ENCODE data around the gene GGTLC2. TPM values are rescaled to one million over a fixed set of nuclear protein-coding genes. Genes with fewer than 3 reads are reported as not detected.

The GGTLC2 gene
- total RNA-seq, 1 donor from 2014 or later, result not detected

DNA sequence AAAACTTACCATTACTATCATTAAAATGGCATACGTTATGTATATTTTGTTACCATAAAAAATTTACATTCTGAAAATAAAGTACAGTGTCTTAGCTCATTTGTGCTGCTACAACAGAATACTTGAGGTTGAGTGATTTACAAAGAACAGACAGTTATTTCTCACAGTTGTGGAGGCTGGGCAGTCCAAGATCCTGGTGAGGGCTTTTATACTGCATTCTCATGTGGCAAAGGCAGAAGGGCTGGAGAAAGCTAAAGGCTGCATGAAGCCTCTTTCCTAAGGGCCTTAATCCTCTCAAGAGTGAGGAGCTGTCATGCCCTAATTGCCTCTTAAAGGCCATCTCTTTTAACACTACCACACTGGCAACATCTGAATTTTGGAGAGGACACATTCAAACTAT is 13.3 kb downstream of the GGTLC2 start:
- no peak overlapping the region for H3K27ac Mint-ChIP-seq
- H3K27me3 Mint-ChIP-seq, result no peaks in the 10 kb centered on the region
- no peaks in the 10 kb centered on the region for H3K9me3 Mint-ChIP-seq
- H3K4me1 Mint-ChIP-seq, result peaks cover 17% of the 10 kb centered on the region
- ATAC-seq (ENCODE audit: low read depth) (no peak), DNase-seq (no peak)
- ChIA-PET CTCF (no interaction called here), POLR2A (no interaction called here)
- TF ChIP-seq, protein P1, sequence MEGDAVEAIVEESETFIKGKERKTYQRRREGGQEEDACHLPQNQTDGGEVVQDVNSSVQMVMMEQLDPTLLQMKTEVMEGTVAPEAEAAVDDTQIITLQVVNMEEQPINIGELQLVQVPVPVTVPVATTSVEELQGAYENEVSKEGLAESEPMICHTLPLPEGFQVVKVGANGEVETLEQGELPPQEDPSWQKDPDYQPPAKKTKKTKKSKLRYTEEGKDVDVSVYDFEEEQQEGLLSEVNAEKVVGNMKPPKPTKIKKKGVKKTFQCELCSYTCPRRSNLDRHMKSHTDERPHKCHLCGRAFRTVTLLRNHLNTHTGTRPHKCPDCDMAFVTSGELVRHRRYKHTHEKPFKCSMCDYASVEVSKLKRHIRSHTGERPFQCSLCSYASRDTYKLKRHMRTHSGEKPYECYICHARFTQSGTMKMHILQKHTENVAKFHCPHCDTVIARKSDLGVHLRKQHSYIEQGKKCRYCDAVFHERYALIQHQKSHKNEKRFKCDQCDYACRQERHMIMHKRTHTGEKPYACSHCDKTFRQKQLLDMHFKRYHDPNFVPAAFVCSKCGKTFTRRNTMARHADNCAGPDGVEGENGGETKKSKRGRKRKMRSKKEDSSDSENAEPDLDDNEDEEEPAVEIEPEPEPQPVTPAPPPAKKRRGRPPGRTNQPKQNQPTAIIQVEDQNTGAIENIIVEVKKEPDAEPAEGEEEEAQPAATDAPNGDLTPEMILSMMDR (IDR thresholded peaks at IDR 0.05), result no peak
- no peak overlapping the region for H3K4me3 Mint-ChIP-seq
- intact Hi-C loops (cut with micrococcal nuclease), result no loop called here
- H3K36me3 Mint-ChIP-seq (ENCODE audit: low read depth), result no peaks in the 10 kb centered on the region

DNA sequence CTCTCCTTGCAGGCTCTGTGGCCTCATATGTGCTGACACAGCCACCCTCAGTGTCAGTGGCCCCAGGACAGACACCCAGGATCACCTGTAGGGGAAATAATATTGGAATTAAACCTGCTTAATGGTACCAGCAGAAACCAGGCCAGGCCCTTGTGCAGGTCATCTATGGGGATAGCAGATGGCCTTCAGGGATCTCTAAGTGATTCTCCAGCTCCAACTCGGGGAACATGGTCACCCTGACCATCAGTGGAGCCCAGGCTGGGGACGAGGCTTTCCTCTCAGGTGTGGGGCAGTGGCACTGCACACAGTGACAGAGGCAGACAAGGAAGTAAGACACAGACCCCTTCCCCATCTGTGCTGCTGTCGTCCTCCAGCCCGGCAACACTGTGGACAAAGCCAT is 16.9 kb downstream of the GGTLC2 start:
- POLR2A ChIA-PET, result no interaction called here
- no peak for DNase-seq
- intact Hi-C loops (cut with micrococcal nuclease), result no loop called here
- peaks cover under 1% of the 10 kb centered on the region for H3K4me1 Mint-ChIP-seq
- no peaks in the 10 kb centered on the region for H3K36me3 Mint-ChIP-seq (ENCODE audit: low read depth)
- CTCF ChIA-PET, result no interaction called here
- ATAC-seq (ENCODE audit: low read depth), result no peak
- TF ChIP-seq, protein P1 (IDR thresholded peaks at IDR 0.05), result no peak
- H3K27ac Mint-ChIP-seq, result no peak overlapping the region
- H3K27me3 Mint-ChIP-seq, result no peaks in the 10 kb centered on the region
- no peaks in the 10 kb centered on the region for H3K9me3 Mint-ChIP-seq
- no peak overlapping the region for H3K4me3 Mint-ChIP-seq

DNA sequence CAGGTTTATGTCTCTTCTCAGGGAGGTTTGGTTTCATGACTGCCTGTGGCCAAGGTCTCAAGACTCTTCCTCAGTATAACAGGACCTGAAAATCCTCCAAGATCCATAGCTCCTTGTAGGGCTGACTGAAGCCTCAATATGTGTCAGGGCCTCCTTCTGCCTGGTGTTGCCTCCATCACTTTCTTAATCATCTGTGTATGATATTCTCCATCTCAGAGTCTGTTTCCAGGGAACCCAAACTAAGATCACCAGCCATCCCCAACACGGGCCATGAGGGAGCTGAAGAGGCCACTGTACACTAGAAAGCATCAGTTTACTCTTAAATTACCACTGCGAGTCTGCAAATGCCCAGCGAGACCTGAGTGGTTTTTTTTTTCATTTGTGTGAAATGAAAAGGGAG is 17.7 kb downstream of the GGTLC2 start:
- H3K27me3 Mint-ChIP-seq, result no peaks in the 10 kb centered on the region
- no peaks in the 10 kb centered on the region for H3K9me3 Mint-ChIP-seq
- no peaks in the 10 kb centered on the region for H3K36me3 Mint-ChIP-seq (ENCODE audit: low read depth)
- intact Hi-C loops (cut with micrococcal nuclease), result no loop called here
- ATAC-seq (ENCODE audit: low read depth) (no peak), DNase-seq (no peak)
- TF ChIP-seq, protein P1 (IDR thresholded peaks at IDR 0.05), result no peak
- ChIA-PET POLR2A (no interaction called here), CTCF (no interaction called here)
- H3K4me1 Mint-ChIP-seq, result peaks cover 7% of the 10 kb centered on the region
- H3K4me3 Mint-ChIP-seq, result no peak overlapping the region
- no peak overlapping the region for H3K27ac Mint-ChIP-seq

DNA sequence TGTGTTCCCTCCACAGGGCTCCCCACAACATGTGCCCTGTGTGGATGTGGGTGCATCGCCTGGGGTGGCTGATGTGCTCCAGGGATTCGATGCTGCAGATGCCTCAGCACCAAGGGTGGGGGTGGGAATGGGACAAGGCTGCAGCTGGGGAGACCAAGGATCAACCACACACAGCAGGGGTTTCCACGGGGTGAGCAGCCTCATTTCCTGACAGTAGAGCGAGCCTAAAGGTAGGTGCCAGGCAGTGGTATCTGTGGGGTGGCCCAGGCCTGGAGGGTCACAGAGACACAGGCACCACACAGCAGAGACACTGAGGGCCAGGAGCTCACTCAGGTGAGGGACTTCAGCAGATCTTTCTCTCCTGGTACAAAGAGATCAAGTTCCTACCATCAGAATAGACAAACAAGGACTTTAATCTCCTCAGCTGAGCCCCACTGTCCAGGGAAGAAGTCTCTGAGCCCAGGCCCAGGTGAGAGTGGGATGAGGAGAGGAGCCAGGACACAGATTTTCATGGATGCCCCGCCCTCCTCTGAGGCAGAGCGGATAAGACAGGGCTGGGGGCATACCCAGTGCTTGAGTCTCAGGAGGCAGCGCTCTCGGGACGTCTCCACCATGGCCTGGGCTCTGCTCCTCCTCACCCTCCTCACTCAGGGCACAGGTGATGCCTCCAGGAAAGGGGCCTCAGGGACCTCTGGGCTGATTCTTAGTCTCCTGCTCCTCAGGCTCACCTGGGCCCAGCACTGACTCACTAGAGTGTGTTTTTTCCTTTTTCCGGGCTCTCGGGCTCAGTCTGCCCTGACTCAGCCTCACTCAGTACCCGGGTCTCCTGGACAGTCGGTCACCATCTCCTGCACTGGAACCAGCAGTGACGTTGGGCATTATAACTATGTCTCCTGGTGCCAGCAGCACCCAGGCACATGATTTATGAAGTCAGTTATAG is 19.7 kb downstream of the GGTLC2 start:
- H3K4me1 Mint-ChIP-seq, result peaks cover 16% of the 10 kb centered on the region
- CTCF ChIA-PET, result interaction anchor here (0.6 kb wide), 1 partner anchor 25 kb away, joined by 3 read pairs; no protein-coding TSS in a partner anchor
- DNase-seq (no peak), ATAC-seq (ENCODE audit: low read depth) (no peak)
- H3K9me3 Mint-ChIP-seq, result no peaks in the 10 kb centered on the region
- H3K27ac Mint-ChIP-seq, result no peak overlapping the region
- no peaks in the 10 kb centered on the region for H3K36me3 Mint-ChIP-seq (ENCODE audit: low read depth)
- TF ChIP-seq, protein P1 (IDR thresholded peaks at IDR 0.05), result no peak
- no peaks in the 10 kb centered on the region for H3K27me3 Mint-ChIP-seq
- POLR2A ChIA-PET, result no interaction called here
- intact Hi-C loops (cut with micrococcal nuclease), result no loop called here
- H3K4me3 Mint-ChIP-seq, result no peak overlapping the region

DNA sequence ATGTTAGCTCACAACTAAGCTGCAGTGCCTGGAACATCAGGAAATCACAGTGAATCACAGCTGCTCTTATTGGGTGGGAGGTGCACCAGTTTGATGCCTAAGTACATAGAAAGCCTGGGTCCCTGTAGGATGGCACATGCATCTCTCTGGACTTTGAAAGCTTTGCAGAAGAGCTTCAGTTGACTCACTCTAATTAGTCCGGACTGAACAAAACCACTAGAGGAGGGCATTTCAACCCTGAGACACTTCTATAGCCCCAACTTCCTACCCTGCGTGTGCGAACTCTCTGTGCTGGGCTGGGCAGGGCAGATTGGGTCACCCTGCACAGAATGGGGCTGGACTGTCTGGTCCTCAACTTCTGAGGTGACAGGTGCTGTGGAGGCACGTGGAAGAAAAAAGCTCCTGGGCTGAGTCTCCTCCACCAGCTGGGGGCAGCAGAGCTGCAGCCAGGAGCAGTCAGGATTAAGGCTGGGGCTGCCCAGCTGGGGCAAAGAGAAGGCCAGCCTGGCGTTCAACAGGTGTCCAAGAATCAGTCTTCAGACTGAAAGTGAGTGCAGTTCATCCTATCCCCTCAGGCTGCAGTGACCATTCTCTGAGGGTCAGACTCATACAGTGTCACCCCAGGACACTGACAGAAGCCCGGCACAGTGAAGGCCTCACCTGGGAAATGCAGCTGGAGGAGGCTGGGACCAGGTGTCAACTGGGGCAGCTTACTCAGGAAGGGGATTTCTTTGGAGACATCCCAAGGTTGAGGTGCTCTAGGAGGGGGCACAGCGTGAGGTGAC is 22.1 kb downstream of the GGTLC2 start:
- H3K4me1 Mint-ChIP-seq, result peaks cover 16% of the 10 kb centered on the region
- no peaks in the 10 kb centered on the region for H3K36me3 Mint-ChIP-seq (ENCODE audit: low read depth)
- H3K9me3 Mint-ChIP-seq, result peaks cover 3% of the 10 kb centered on the region
- DNase-seq (peak; percentile 30), ATAC-seq (ENCODE audit: low read depth) (peak; percentile 82)
- TF ChIP-seq, protein P1 (IDR thresholded peaks at IDR 0.05), result no peak
- H3K27me3 Mint-ChIP-seq, result peaks cover 2% of the 10 kb centered on the region
- CTCF ChIA-PET, result interaction anchor here (0.8 to 3.0 kb wide), 24 partner anchors 9 to 459 kb away, joined by 3 to 23 read pairs (median 4); no protein-coding TSS in a partner anchor
- H3K27ac Mint-ChIP-seq, result no peak overlapping the region
- H3K4me3 Mint-ChIP-seq, result no peak overlapping the region
- intact Hi-C loops (cut with micrococcal nuclease), result loop anchor here (1.0 to 2.0 kb wide), 2 partner anchors 20 to 72 kb away; no protein-coding TSS in a partner anchor
- POLR2A ChIA-PET, result interaction anchor here (0.7 to 1.0 kb wide), 2 partner anchors 287 to 288 kb away, joined by 3 read pairs; no protein-coding TSS in a partner anchor

Measured in activated B cell treated with CpG ODN at 0.5 μM for 24 hours (primary cell).